ENCODE measurements around the gene PRR15L. TPM values are rescaled to one million over a fixed set of nuclear protein-coding genes. Genes with fewer than 3 reads are reported as not detected.

The PRR15L gene
- total and polyA plus RNA-seq, 2 experiments from 2014 or later, result 0.57 TPM; not detected in 1

DNA sequence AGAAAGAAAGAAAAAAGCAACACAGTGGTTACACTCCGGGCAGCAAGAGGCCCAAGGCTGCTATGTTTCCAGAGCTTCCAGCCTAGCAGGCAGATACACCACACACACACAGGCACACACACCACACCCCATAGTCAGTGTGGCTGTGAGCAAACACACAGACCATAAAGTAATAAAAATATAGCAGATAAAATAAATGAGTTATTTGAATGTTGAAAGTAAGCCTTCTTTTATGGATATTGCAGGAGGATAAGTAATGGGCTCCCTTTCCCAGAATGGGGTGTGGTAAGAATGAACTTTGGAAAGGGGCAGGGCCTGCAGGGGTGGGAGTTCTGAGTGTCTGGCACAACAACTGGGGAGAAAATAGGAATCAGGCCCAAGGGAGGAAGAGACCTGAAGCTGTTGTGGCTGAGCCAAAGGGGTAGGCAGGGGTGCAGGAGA, 8.4 kb upstream of the PRR15L start:
- ATAC-seq, result no peak
- Histone ChIP-seq H3K4me1 (ENCODE audit: insufficient read depth) (peaks cover 5% of the 10 kb centered on the region; the same call in 1 of the 2 replicates), H3K4me2 (no peak overlapping the region), H2AFZ (no peak overlapping the region), H3K79me2 (replicated peaks; ENCODE audit: insufficient read depth) (no peaks in the 10 kb centered on the region), H4K20me1 (replicated peaks; ENCODE audit: insufficient read depth) (no peaks in the 10 kb centered on the region), H3K27ac (ENCODE audit: low read depth) (no peak overlapping the region), H3K27me3 (ENCODE audit: insufficient read depth) (no peaks in the 10 kb centered on the region), H3F3A (replicated peaks; ENCODE audit: low read depth) (no peaks in the 10 kb centered on the region), H3K9me2 (ENCODE audit: insufficient read depth) (no peaks in the 10 kb centered on the region), H3K4me3 (no peak overlapping the region), H3K36me3 (ENCODE audit: insufficient read depth) (no peaks in the 10 kb centered on the region)
- TF ChIP-seq STAT1 (IDR thresholded peaks at IDR 0.05; ENCODE audit: unreplicated experiment), result no peak
- TF ChIP-seq EZH2phosphoT487 (IDR thresholded peaks at IDR 0.05; ENCODE audit: unreplicated experiment), result no peak
- TF ChIP-seq, protein P1, sequence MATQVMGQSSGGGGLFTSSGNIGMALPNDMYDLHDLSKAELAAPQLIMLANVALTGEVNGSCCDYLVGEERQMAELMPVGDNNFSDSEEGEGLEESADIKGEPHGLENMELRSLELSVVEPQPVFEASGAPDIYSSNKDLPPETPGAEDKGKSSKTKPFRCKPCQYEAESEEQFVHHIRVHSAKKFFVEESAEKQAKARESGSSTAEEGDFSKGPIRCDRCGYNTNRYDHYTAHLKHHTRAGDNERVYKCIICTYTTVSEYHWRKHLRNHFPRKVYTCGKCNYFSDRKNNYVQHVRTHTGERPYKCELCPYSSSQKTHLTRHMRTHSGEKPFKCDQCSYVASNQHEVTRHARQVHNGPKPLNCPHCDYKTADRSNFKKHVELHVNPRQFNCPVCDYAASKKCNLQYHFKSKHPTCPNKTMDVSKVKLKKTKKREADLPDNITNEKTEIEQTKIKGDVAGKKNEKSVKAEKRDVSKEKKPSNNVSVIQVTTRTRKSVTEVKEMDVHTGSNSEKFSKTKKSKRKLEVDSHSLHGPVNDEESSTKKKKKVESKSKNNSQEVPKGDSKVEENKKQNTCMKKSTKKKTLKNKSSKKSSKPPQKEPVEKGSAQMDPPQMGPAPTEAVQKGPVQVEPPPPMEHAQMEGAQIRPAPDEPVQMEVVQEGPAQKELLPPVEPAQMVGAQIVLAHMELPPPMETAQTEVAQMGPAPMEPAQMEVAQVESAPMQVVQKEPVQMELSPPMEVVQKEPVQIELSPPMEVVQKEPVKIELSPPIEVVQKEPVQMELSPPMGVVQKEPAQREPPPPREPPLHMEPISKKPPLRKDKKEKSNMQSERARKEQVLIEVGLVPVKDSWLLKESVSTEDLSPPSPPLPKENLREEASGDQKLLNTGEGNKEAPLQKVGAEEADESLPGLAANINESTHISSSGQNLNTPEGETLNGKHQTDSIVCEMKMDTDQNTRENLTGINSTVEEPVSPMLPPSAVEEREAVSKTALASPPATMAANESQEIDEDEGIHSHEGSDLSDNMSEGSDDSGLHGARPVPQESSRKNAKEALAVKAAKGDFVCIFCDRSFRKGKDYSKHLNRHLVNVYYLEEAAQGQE (IDR thresholded peaks at IDR 0.05; ENCODE audit: unreplicated experiment), result no peak
- TF ChIP-seq, protein P2, sequence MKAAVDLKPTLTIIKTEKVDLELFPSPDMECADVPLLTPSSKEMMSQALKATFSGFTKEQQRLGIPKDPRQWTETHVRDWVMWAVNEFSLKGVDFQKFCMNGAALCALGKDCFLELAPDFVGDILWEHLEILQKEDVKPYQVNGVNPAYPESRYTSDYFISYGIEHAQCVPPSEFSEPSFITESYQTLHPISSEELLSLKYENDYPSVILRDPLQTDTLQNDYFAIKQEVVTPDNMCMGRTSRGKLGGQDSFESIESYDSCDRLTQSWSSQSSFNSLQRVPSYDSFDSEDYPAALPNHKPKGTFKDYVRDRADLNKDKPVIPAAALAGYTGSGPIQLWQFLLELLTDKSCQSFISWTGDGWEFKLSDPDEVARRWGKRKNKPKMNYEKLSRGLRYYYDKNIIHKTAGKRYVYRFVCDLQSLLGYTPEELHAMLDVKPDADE (IDR thresholded peaks at IDR 0.05), result no peak
- no peak for TF ChIP-seq EZH2 (IDR thresholded peaks at IDR 0.05; ENCODE audit: low read depth, unreplicated experiment)
- no peak for TF ChIP-seq CREB1 (CRISPR knock-in tag; IDR thresholded peaks at IDR 0.05; ENCODE audit: low read depth)
- no peak for TF ChIP-seq ZNF331 (CRISPR knock-in tag; IDR thresholded peaks at IDR 0.05; ENCODE audit: low read depth)
- TF ChIP-seq, protein P3, sequence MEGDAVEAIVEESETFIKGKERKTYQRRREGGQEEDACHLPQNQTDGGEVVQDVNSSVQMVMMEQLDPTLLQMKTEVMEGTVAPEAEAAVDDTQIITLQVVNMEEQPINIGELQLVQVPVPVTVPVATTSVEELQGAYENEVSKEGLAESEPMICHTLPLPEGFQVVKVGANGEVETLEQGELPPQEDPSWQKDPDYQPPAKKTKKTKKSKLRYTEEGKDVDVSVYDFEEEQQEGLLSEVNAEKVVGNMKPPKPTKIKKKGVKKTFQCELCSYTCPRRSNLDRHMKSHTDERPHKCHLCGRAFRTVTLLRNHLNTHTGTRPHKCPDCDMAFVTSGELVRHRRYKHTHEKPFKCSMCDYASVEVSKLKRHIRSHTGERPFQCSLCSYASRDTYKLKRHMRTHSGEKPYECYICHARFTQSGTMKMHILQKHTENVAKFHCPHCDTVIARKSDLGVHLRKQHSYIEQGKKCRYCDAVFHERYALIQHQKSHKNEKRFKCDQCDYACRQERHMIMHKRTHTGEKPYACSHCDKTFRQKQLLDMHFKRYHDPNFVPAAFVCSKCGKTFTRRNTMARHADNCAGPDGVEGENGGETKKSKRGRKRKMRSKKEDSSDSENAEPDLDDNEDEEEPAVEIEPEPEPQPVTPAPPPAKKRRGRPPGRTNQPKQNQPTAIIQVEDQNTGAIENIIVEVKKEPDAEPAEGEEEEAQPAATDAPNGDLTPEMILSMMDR (conservative IDR thresholded peaks at IDR 0.05; ENCODE audit: low read depth in 2 of 2), result no peak
- Mint-ChIP-seq H3K27ac (no peak overlapping the region), H3K27me3 (ENCODE audit: insufficient read depth, low read depth, poor library complexity) (peaks cover 7% of the 10 kb centered on the region), H3K9me3 (peaks cover 2% of the 10 kb centered on the region; the same call in 1 of the 3 replicates), H3K4me3 (no peak overlapping the region), H3K36me3 (ENCODE audit: low read depth) (no peaks in the 10 kb centered on the region), H3K4me1 (peaks cover 4% of the 10 kb centered on the region)
- no peak for DNase-seq (ENCODE audit: low spot score)

DNA sequence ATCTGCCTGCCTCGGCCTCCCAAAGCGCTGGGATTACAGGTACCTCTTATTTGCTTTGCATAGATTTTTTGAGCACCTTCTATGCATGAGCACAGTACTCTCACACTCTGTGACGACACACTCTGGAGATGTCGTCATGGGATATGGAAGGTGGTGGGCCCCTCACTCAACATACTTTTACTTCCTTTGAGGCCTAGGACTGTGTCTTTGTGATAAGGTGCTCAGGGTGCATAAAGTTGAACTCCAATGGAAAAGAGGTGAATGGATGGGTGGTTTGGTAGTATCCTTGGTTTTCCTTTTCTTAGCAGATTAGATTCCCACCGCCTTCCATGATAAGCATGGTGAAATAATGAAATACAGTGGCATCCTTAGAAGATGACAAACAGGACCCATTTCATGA, 7.2 kb upstream of the PRR15L start:
- Histone ChIP-seq H3K9me2 (ENCODE audit: insufficient read depth) (no peaks in the 10 kb centered on the region), H3F3A (replicated peaks; ENCODE audit: low read depth) (no peaks in the 10 kb centered on the region), H3K27ac (ENCODE audit: low read depth) (no peak overlapping the region), H3K27me3 (ENCODE audit: insufficient read depth) (no peaks in the 10 kb centered on the region), H3K4me1 (ENCODE audit: insufficient read depth) (no peaks in the 10 kb centered on the region), H4K20me1 (replicated peaks; ENCODE audit: insufficient read depth) (no peaks in the 10 kb centered on the region), H3K4me2 (no peak overlapping the region), H2AFZ (no peak overlapping the region), H3K4me3 (no peak overlapping the region), H3K36me3 (ENCODE audit: insufficient read depth) (no peaks in the 10 kb centered on the region), H3K79me2 (replicated peaks; ENCODE audit: insufficient read depth) (no peaks in the 10 kb centered on the region)
- no peak overlapping the region for H3K4me3 Mint-ChIP-seq
- H3K9me3 Mint-ChIP-seq, result peaks cover 2% of the 10 kb centered on the region; the same call in 1 of the 3 replicates
- H3K36me3 Mint-ChIP-seq (ENCODE audit: low read depth), result no peaks in the 10 kb centered on the region
- H3K4me1 Mint-ChIP-seq, result peaks cover 2% of the 10 kb centered on the region; the same call in 2 of the 3 replicates
- TF ChIP-seq POLR2AphosphoS5 (IDR thresholded peaks at IDR 0.05; ENCODE audit: low read depth), result no peak
- TF ChIP-seq ZNF331 (CRISPR knock-in tag; IDR thresholded peaks at IDR 0.05; ENCODE audit: low read depth), result no peak
- TF ChIP-seq EZH2phosphoT487 (IDR thresholded peaks at IDR 0.05; ENCODE audit: unreplicated experiment), result no peak
- TF ChIP-seq, protein P3 (conservative IDR thresholded peaks at IDR 0.05; ENCODE audit: low read depth in 2 of 2), result no peak
- DNase-seq (ENCODE audit: low spot score) (no peak), ATAC-seq (no peak)
- H3K27me3 Mint-ChIP-seq (ENCODE audit: insufficient read depth, low read depth, poor library complexity), result peaks cover 4% of the 10 kb centered on the region
- H3K27ac Mint-ChIP-seq, result no peak overlapping the region
